HG02885 (cell line): Measurements from ENCODE around the gene ZCCHC14.
"Not testable (repeated sequence)": the region's sequence is repeated elsewhere in the genome, so short reads cannot be mapped to it uniquely, and the experiment has no call there.

ENCODE experiments used
- ATAC-seq: cut with Tn5 transposase; IDR thresholded peaks from one replicate; pipeline ENCODE4 v1.9.1; 2021; ENCODE audit warnings: mild to moderate bottlenecking; ENCODE audit not compliant: unreplicated experiment, poor library complexity

ZCCHC14 gene

GRCh38 chr16:87484487-87485331 is 8.1 kb downstream of the ZCCHC14 start:
- ATAC-seq: no peak

GRCh38 chr16:87483481-87483880 is 9.3 kb downstream of the ZCCHC14 start:
- no peak for ATAC-seq

GRCh38 chr16:87482670-87483069 is 10.2 kb downstream of the ZCCHC14 start:
- not testable (repeated sequence) for ATAC-seq

- ATAC-seq: no peak
Observed at GRCh38 chr16:87482266-87482665, 10.6 kb downstream of the ZCCHC14 start.

GRCh38 chr16:87481711-87482110 is 11.1 kb downstream of the ZCCHC14 start:
- not testable (repeated sequence) for ATAC-seq

GRCh38 chr16:87477209-87477981 is 15.4 kb downstream of the ZCCHC14 start:
- not testable (repeated sequence) for ATAC-seq

GRCh38 chr16:87474566-87474996 is 18.2 kb downstream of the ZCCHC14 start:
- no peak for ATAC-seq

- ATAC-seq: no peak
Observed at GRCh38 chr16:87474017-87474416, 18.8 kb downstream of the ZCCHC14 start.

- ATAC-seq: no peak
Observed at GRCh38 chr16:87472935-87473334, 19.9 kb downstream of the ZCCHC14 start.

GRCh38 chr16:87472142-87472778 is 20.6 kb downstream of the ZCCHC14 start:
- ATAC-seq: no peak

- no peak for ATAC-seq
Observed at GRCh38 chr16:87471278-87472141, 21.3 kb downstream of the ZCCHC14 start.

- no peak for ATAC-seq
Observed at GRCh38 chr16:87470332-87470731, 22.5 kb downstream of the ZCCHC14 start.

GRCh38 chr16:87469169-87469568 is 23.7 kb downstream of the ZCCHC14 start:
- ATAC-seq: no peak

GRCh38 chr16:87468550-87468949 is 24.3 kb downstream of the ZCCHC14 start:
- no peak for ATAC-seq

- ATAC-seq: no peak
Observed at GRCh38 chr16:87466975-87467501, 25.8 kb downstream of the ZCCHC14 start.

GRCh38 chr16:87465879-87466278 is 26.9 kb downstream of the ZCCHC14 start:
- no peak for ATAC-seq

- ATAC-seq: no peak
Observed at GRCh38 chr16:87465306-87465705, 27.5 kb downstream of the ZCCHC14 start.

- ATAC-seq: no peak
Observed at GRCh38 chr16:87464691-87465300, 28.0 kb downstream of the ZCCHC14 start.
